GM21529 (cell line): ENCODE measurements around the gene AP1G1.
"Not testable (repeated sequence)": the region's sequence is repeated elsewhere in the genome, so short reads cannot be mapped to it uniquely, and the experiment has no call there.

Experiments
- ATAC-seq: cut with Tn5 transposase; IDR thresholded peaks from one replicate; pipeline ENCODE4 v1.9.1; 2021; ENCODE audit not compliant: unreplicated experiment

Gene AP1G1

DNA sequence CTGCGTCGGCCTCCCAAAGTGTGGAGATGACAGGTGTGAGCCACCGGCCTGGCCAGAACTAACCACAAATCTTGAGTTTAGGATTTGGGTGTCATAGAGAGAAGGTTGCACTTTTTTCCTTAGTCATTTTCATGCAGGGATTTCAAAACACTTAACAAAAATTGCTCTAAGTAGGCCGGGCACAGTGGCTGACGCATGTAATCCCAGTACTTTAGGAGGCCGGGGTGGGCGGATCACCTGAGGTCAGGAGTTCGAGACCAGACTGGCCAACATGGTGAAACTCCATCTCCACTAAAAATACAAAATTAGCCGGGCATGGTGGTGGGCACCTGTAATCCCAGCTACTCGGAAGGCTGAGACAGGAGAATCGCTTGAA is 1.5 kb upstream of the AP1G1 start:
- not testable (repeated sequence) for ATAC-seq

- peak; percentile 35 for ATAC-seq
These were observed 585 bp downstream of the AP1G1 start for GRCh38 chr16:71807905-71808592.

DNA sequence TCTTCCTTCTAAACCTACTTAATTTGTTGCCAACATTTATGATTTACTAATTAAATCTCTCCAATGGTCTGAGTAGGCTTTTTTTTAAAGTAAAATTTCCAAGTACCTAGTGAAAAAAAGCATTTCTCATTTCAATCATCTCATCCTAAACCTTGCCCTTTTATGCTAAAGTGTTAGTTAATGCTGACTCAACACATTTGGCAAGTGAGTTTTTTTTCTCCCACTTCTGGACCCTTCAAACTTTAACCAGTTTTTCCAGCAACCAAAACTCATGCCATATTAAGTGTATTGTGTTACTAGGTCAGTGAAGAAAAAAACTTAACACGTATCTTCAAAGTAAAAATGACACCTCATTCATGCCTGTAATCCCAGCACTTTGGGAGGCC is 5.3 kb downstream of the AP1G1 start:
- ATAC-seq: no peak

GRCh38 chr16:71796501-71797097 is 12.0 kb downstream of the AP1G1 start:
- no peak for ATAC-seq

- ATAC-seq: no peak
These were observed 13.7 kb downstream of the AP1G1 start for GRCh38 chr16:71794943-71795342.

DNA sequence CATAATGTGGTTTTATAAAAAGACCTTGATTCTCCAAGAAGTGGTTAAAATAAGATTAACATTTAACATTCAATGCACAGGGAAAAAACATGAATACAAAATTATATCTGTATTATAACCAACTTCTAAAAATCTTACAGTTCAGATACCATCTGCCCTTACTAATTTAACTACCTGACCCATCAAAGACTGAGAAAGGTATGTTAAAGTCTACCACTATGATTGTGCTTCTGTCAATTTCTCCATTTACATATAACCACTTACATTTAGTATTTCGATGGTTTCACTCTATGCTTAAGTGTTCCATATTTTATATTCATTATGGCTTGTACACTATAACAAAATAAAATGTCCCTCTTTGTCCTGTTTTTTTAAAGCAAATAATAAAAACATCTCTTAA is 14.6 kb downstream of the AP1G1 start:
- no peak for ATAC-seq

DNA sequence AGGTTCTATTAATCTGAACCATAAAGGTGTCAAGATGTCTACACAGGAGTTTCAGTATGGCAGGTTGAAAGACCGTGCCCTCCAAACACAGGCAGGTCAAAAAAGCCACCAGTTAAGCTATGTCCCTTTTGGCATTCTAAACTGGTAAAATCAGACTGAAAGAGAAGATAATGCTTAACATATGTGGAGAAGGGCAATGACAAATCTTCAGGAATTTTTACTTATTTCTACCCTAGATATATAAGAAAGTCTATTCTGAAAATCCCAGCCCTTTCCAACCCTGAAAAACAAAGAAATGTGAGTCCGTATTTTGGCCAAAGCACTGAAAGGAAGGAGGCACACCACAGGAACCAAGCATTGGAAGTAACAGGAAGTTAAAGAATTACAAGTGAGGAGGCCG is 16.5 kb downstream of the AP1G1 start:
- no peak for ATAC-seq

GRCh38 chr16:71790329-71790728 is 18.3 kb downstream of the AP1G1 start:
- ATAC-seq: not testable (repeated sequence)

DNA sequence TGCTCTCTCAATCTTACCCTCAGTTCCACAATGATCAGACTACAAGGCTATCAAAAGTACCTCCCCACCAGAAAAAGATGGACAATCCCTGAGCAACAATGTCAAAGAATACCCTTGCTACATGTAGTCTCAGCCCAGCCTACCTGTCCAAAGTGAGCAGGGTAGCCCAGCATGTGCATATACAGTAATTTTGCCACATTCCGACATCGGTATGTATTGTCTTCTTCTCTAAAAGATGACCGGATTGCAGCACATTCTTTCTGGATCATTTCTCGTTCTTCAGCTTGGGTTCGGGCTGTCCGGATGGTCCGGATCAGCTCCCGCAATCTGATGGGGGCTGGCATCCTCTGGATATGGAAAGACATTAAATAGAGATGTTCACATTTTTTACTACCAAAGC is 19.5 kb downstream of the AP1G1 start:
- no peak for ATAC-seq

DNA sequence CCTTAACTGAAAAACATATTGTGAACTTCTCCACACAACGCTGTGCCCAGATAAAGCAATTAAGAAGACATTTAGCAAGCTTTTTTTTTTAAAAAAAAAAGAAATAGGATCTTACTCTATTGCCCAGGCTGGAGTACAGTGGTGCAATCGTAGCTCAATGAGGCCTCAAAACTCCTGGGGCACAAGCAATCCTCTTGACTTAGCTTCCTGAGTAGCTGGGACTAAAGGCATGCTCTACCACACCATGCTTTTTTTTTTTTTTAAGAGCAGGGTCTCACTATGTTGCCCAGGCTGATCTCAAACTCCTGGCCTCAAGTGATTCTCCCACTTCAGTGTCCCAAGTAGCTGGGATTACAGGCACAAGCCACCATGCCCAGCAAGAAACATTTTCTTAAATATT is 20.1 kb downstream of the AP1G1 start:
- ATAC-seq: no peak

- not testable (repeated sequence) for ATAC-seq
These were observed 23.5 kb downstream of the AP1G1 start for GRCh38 chr16:71785143-71785542.

GRCh38 chr16:71784093-71784492 is 24.5 kb downstream of the AP1G1 start:
- no peak for ATAC-seq

DNA sequence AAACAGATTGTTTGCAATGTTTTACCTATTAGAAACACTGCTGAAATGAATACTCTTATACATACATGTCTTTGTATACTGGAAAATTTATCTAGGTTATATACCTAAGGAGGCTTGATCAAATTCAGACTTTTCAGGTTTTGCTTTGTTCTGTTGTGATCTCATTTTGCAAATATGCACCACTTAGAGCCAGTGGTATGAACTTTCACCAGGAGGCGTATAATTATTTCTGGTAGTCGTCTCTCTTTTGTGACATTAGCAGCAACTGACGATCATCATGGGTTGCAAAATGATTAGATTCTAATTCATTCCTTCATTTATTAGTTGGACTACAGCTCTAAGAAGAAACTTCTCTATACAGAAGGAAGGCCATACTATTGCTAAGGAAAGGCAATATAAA is 26.9 kb downstream of the AP1G1 start:
- ATAC-seq: no peak

DNA sequence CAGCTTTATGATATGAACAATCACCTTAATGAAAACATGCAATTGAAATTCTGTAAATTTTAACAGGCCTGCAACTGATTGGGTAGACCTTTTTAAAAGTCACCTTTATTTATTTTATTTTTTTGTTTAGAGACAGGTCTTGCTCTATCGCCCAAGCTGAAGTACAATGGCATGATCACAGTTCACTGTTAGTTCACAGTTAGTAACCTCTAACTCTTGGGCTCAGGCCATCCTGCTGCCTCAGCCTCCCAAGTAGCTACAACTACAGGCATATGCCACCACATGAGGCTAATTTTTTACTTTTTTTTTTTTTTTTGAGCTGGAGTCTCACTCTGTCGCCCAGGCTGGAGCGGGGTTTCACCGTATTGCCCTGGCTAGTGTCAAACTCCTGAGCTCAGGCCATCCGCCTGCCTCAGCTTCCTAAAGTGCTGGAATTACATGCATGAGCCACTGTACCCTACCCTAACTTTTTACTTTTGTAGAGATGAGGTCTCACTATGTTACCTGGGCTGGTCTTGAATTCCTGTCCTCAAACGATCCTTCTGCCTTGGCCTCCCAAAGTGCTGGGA is 28.0 kb downstream of the AP1G1 start:
- no peak for ATAC-seq

DNA sequence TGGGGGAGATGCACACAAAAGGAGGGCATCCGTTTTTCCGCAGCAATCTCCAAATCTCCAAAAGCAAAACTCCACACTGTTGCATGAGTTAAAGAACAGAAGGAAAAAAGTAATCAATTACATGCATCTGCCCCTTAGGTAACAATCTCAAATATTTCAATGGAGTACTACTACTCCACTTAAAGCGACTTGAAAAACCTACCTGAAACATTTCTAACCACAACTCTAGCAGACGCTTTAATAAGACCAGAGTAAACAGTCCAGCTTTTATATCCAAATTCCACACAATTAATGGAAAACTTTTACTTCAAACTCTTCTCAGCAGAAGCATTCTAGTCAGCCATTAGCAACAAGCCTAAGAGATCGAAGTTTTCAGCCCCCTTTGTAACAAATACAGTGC is 29.9 kb downstream of the AP1G1 start:
- ATAC-seq: no peak

GRCh38 chr16:71777329-71777728 is 31.3 kb downstream of the AP1G1 start:
- ATAC-seq: no peak

DNA sequence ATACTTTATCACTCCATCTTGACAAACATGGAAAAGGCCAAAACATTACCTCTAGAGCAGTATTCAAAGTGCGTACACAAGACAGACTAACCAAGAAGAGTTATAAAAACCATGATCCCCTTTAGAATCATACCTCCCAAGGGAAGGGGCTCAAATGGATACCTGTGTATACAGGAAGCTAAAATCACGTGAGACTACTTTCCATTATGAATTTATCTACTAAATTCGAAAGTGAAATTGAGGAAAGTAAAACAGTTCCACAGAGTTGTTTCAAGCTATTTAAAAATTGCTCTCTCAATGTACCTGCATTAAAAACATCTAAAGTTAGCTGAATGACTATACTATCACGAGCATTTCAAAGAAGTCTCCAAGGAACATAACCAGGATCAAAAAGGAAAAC is 32.7 kb downstream of the AP1G1 start:
- ATAC-seq: peak; percentile 52

DNA sequence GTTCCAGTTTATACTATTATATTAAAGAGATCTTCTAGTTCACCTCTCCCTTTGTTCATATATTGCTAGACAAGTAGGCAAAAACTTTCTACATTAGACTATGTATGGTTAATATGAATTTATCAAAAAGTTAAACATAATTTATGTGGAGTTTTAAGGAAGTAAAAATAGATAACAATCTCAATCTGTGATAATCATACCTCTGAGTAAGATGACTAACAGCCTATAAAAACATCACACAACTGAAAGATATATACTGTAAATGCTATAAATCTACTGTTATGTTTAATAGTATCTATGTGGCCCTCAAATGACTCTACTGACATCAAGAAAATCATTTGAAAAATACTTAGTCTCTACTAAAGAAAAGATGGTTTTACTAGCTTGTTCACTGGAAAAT is 37.1 kb downstream of the AP1G1 start:
- no peak for ATAC-seq

DNA sequence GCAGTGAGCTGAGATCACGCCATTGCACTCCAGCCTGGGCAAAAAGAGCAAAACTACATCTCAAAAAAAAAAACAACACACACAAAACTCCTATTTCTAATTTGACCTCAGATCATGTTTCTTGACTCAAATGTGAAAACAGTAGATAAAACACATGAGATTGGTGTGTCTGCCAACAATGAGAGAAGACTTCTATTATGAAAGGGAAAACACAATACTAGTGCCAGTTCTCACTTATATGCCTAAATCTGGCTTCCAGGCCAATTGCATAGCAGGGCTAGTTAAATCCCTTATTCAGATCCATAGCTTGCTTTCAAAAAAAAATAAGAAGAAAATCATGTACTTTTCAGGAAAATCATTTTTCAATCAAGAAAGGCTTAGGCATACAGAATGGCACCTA is 39.4 kb downstream of the AP1G1 start:
- ATAC-seq: no peak

GRCh38 chr16:71767060-71767900 is 41.4 kb downstream of the AP1G1 start:
- ATAC-seq: no peak

DNA sequence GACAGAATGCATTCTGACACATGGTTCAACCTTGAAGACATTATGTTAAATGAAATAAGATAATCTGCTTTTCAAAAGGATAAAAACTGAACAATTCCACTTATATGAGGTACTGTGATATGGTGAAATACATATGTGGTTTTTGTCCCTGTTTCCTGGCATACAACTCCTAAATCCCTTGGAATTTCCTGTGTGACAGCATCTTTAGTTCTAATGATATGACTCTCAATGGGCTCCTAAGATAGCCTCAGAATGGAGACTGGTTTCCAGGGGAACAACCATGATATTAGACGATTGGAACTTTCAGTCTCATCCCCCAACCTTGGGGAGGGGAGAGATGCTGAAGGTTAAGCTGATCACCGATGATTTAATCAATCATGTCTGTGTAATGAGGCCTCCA is 46.4 kb downstream of the AP1G1 start:
- no peak for ATAC-seq

DNA sequence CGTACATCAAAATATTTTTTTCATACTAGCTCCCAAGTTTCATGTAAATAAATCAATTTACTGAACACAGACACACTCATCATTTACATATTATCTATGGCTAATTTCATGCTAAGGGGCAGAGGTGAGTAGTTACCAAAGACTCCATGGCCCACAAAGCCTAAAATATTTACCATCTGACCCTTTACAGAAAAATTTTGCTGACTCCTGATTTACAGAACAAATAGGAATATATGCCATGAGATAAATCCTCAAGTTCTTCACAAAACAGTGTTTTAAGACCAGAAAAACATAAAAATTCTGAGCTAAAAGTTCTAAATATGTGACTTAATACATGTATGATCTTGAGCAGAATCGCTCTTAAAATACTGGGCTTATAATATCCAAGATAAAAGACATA is 47.5 kb downstream of the AP1G1 start:
- no peak for ATAC-seq
